ENCODE measurements around the gene HYLS1.

The HYLS1 gene

GRCh38 chr11:125945011-125945796, 57.7 kb downstream of the HYLS1 start:
- no peak for TF ChIP-seq CTCF (conservative IDR thresholded peaks at IDR 0.05; ENCODE audit: low read depth, low read length)

GRCh38 chr11:125945797-125946520, 58.5 kb downstream of the HYLS1 start, which contains the start of gene VSIG10L2:
Gene VSIG10L2 (plus strand): TSS chr11:125946044. CDS start chr11:125946056, 12 bp downstream.
- Histone ChIP-seq H3K4me2 (no peak within 1 kb of the TSS), H3K9ac (no peak within 1 kb of the TSS), H3K27ac (no peak within 1 kb of the TSS), H3K36me3 (ENCODE audit: insufficient read depth) (no peaks in the 10 kb centered on the region), H3K79me2 (ENCODE audit: insufficient read depth, low read depth) (no peaks in the 10 kb centered on the region), H3K4me1 (ENCODE audit: low read depth, poor library complexity, severe bottlenecking) (peaks cover 5% of the 10 kb centered on the region), H3K27me3 (ENCODE audit: insufficient read depth, low read depth) (no peaks in the 10 kb centered on the region), H3K4me3 (IDR thresholded peaks at IDR 0.05; ENCODE audit: insufficient read depth, low read depth, low read length) (no peak within 1 kb of the TSS), H2AFZ (ENCODE audit: low read depth) (no peak within 1 kb of the TSS), H4K20me1 (ENCODE audit: insufficient read depth) (no peaks in the 10 kb centered on the region)
- TF ChIP-seq CTCF (conservative IDR thresholded peaks at IDR 0.05; ENCODE audit: low read depth, low read length): no peak

More at GRCh38 chr11:125945011-125945796, 57.7 kb downstream of the HYLS1 start:
- Histone ChIP-seq H3K4me1 (ENCODE audit: low read depth, poor library complexity, severe bottlenecking) (peaks cover 5% of the 10 kb centered on the region), H3K4me2 (no peak overlapping the region), H3K9ac (no peak overlapping the region), H3K4me3 (IDR thresholded peaks at IDR 0.05; ENCODE audit: insufficient read depth, low read depth, low read length) (no peak overlapping the region), H3K79me2 (ENCODE audit: insufficient read depth, low read depth) (no peaks in the 10 kb centered on the region), H3K27me3 (ENCODE audit: insufficient read depth, low read depth) (no peaks in the 10 kb centered on the region), H3K27ac (no peak overlapping the region), H2AFZ (ENCODE audit: low read depth) (no peak overlapping the region), H3K36me3 (ENCODE audit: insufficient read depth) (no peaks in the 10 kb centered on the region), H4K20me1 (ENCODE audit: insufficient read depth) (no peaks in the 10 kb centered on the region)

GRCh38 chr11:125946712-125947418, 59.4 kb downstream of the HYLS1 start:
- Histone ChIP-seq H3K9ac (no peak overlapping the region), H3K79me2 (ENCODE audit: insufficient read depth, low read depth) (no peaks in the 10 kb centered on the region), H3K4me1 (ENCODE audit: low read depth, poor library complexity, severe bottlenecking) (peaks cover 5% of the 10 kb centered on the region), H4K20me1 (ENCODE audit: insufficient read depth) (no peaks in the 10 kb centered on the region), H3K27me3 (ENCODE audit: insufficient read depth, low read depth) (no peaks in the 10 kb centered on the region), H3K27ac (no peak overlapping the region), H3K4me2 (no peak overlapping the region), H3K36me3 (ENCODE audit: insufficient read depth) (no peaks in the 10 kb centered on the region), H3K4me3 (IDR thresholded peaks at IDR 0.05; ENCODE audit: insufficient read depth, low read depth, low read length) (no peak overlapping the region), H2AFZ (ENCODE audit: low read depth) (no peak overlapping the region)
- no peak for TF ChIP-seq CTCF (conservative IDR thresholded peaks at IDR 0.05; ENCODE audit: low read depth, low read length)

GRCh38 chr11:125947419-125948277, 60.2 kb downstream of the HYLS1 start:
- Histone ChIP-seq H2AFZ (ENCODE audit: low read depth) (no peak overlapping the region), H3K27ac (no peak overlapping the region), H4K20me1 (ENCODE audit: insufficient read depth) (no peaks in the 10 kb centered on the region), H3K4me3 (IDR thresholded peaks at IDR 0.05; ENCODE audit: insufficient read depth, low read depth, low read length) (no peak overlapping the region), H3K79me2 (ENCODE audit: insufficient read depth, low read depth) (no peaks in the 10 kb centered on the region), H3K4me1 (ENCODE audit: low read depth, poor library complexity, severe bottlenecking) (no peaks in the 10 kb centered on the region), H3K9ac (no peak overlapping the region), H3K4me2 (no peak overlapping the region), H3K27me3 (ENCODE audit: insufficient read depth, low read depth) (no peaks in the 10 kb centered on the region), H3K36me3 (ENCODE audit: insufficient read depth) (no peaks in the 10 kb centered on the region)
- no peak for TF ChIP-seq CTCF (conservative IDR thresholded peaks at IDR 0.05; ENCODE audit: low read depth, low read length)
